Measurements from ENCODE around the gene MYCBP2. TPM values are rescaled to one million over a fixed set of nuclear protein-coding genes. Genes with fewer than 3 reads are reported as not detected.
"Not testable (repeated sequence)": the region's sequence is repeated elsewhere in the genome, so short reads cannot be mapped to it uniquely, and the experiment has no call there.

MYCBP2 gene
- total RNA-seq, 2 donors from 2014 or later, result 86.6 to 88.0 TPM

GRCh38 chr13:77329911-77330584 lies 3.2 kb upstream of the MYCBP2 start:
- no peak for DNase-seq
- H3K36me3 Mint-ChIP-seq (ENCODE audit: insufficient read depth in 2 of 2), result peaks cover 6 to 10% of the 10 kb centered on the region in 2 donors
- H3K4me1 Mint-ChIP-seq (ENCODE audit: low read depth), result peaks cover 40% of the 10 kb centered on the region
- no peaks in the 10 kb centered on the region for H3K9me3 Mint-ChIP-seq
- ATAC-seq (replicated peaks in 1 of 2), result peak; percentile 15 to 19
- peak overlapping the region; percentile 92 to 99 for H3K4me3 Mint-ChIP-seq
- H3K27me3 Mint-ChIP-seq (ENCODE audit: low read depth), result no peaks in the 10 kb centered on the region
- peak overlapping the region; percentile 93 for H3K27ac Mint-ChIP-seq

GRCh38 chr13:77329133-77329910 lies 2.4 kb upstream of the MYCBP2 start:
- Mint-ChIP-seq H3K9me3 (no peaks in the 10 kb centered on the region), H3K27ac (peak overlapping the region; percentile 93), H3K36me3 (ENCODE audit: insufficient read depth in 2 of 2) (peaks cover 6 to 10% of the 10 kb centered on the region in 2 donors), H3K27me3 (ENCODE audit: low read depth) (no peaks in the 10 kb centered on the region), H3K4me3 (peak overlapping the region; percentile 92 to 99), H3K4me1 (ENCODE audit: low read depth) (peaks cover 44% of the 10 kb centered on the region)
- ATAC-seq (replicated peaks in 1 of 2) (peak; percentile 71 to 78), DNase-seq (peak; percentile 90 to 93)

DNA sequence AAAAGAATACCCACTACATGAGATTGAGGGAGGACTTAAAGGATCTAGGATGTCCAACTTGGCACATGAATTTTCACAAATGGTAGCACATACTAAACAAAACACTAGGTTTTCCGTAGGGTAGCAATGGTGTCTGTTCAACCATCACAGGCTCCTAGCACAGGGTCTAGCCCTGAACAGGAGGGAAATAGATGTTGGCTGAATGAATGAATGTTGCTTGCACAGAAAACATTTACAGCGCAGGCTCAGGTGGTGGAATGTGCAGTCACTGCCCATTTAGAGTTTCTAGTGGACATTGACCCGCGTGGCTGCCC lies 1.9 kb upstream of the MYCBP2 start:
- H3K36me3 Mint-ChIP-seq (ENCODE audit: insufficient read depth in 2 of 2), result peaks cover 6 to 10% of the 10 kb centered on the region in 2 donors
- peak; percentile 3 to 5 for ATAC-seq (replicated peaks in 1 of 2)
- DNase-seq, result no peak
- H3K4me3 Mint-ChIP-seq, result peak overlapping the region; percentile 92 to 99
- H3K4me1 Mint-ChIP-seq (ENCODE audit: low read depth), result peaks cover 49% of the 10 kb centered on the region
- no peaks in the 10 kb centered on the region for H3K27me3 Mint-ChIP-seq (ENCODE audit: low read depth)
- H3K27ac Mint-ChIP-seq, result peak overlapping the region; percentile 93
- H3K9me3 Mint-ChIP-seq, result no peaks in the 10 kb centered on the region

DNA sequence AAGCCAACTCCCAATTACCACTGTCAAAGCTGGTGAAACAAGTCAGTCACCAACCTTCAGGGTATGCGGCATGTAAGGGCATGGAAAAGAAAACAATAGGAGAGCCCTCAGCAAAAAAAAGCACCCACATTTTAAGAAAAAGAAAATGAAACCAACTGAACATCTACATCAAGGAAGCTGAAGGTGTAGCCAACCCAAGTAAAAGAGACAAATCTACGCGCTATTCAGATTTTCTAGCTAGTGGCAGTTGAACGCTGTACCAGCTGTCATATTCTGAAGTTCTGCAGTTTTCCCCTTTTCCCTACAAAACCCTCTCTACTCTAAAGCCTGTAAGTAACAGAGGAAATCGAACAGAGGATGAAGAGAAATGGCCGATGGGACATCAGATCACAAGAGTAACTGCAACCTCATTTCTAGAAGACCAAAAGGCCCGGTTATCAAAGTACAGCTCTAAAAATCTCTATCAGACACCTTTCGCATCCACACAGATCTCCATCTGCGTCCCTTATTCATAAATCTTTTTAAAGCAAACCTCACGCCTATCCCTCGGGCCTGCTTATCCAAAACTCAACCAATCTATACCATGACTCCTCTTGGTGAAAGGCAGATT lies 1.4 kb downstream of the MYCBP2 start:
- peak overlapping the region; percentile 97 for H3K27ac Mint-ChIP-seq
- peaks cover 6 to 10% of the 10 kb centered on the region in 2 donors for H3K36me3 Mint-ChIP-seq (ENCODE audit: insufficient read depth in 2 of 2)
- H3K4me3 Mint-ChIP-seq, result peak overlapping the region; percentile 82 to 95
- H3K27me3 Mint-ChIP-seq (ENCODE audit: low read depth), result no peaks in the 10 kb centered on the region
- ATAC-seq (replicated peaks in 1 of 2) (no peak), DNase-seq (no peak)
- H3K9me3 Mint-ChIP-seq, result no peaks in the 10 kb centered on the region
- H3K4me1 Mint-ChIP-seq (ENCODE audit: low read depth), result peaks cover 72% of the 10 kb centered on the region

DNA sequence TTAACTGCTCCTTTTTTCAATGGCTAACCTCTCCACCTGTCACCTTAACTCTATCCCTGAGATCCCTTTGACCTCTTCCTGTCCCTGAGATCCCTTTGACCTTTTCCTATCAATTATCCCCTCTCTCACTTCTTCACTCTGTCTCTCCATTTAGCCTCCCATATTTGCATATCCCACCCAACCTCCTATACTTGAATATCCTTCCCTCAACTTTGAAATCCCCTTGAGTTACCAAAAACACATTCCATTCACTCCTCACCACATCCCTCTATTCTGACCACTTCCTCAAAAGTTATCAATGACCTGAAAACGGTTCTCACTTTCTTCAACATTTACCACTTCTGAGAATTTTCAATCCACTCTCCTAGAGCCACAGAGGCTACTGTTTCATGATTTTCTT lies 3.0 kb downstream of the MYCBP2 start:
- ATAC-seq (replicated peaks in 1 of 2), result no peak
- Mint-ChIP-seq H3K27ac (peak overlapping the region; percentile 67), H3K36me3 (ENCODE audit: insufficient read depth in 2 of 2) (peaks cover 5 to 10% of the 10 kb centered on the region in 2 donors), H3K4me3 (peak overlapping the region; percentile 82 to 95), H3K4me1 (ENCODE audit: low read depth) (peaks cover 77% of the 10 kb centered on the region), H3K9me3 (no peaks in the 10 kb centered on the region), H3K27me3 (ENCODE audit: low read depth) (no peaks in the 10 kb centered on the region)
- no peak for DNase-seq

- DNase-seq (no peak), ATAC-seq (replicated peaks in 1 of 2) (no peak)
- peak overlapping the region; percentile 15 for H3K27ac Mint-ChIP-seq
- no peaks in the 10 kb centered on the region for H3K9me3 Mint-ChIP-seq
- H3K27me3 Mint-ChIP-seq (ENCODE audit: low read depth), result no peaks in the 10 kb centered on the region
- no peaks in the 10 kb centered on the region for H3K36me3 Mint-ChIP-seq (ENCODE audit: insufficient read depth in 2 of 2)
- H3K4me1 Mint-ChIP-seq (ENCODE audit: low read depth), result peaks cover 88% of the 10 kb centered on the region
- H3K4me3 Mint-ChIP-seq, result no peak overlapping the region
These were observed 7.4 kb downstream of the MYCBP2 start for GRCh38 chr13:77319536-77319935.

GRCh38 chr13:77318741-77319140 lies 8.2 kb downstream of the MYCBP2 start:
- Mint-ChIP-seq H3K4me1 (ENCODE audit: low read depth) (peaks cover 88% of the 10 kb centered on the region), H3K36me3 (ENCODE audit: insufficient read depth in 2 of 2) (no peaks in the 10 kb centered on the region), H3K27ac (peak overlapping the region; percentile 13), H3K4me3 (no peak overlapping the region), H3K9me3 (no peaks in the 10 kb centered on the region), H3K27me3 (ENCODE audit: low read depth) (no peaks in the 10 kb centered on the region)
- no peak for DNase-seq
- peak; percentile 16 to 22 for ATAC-seq (replicated peaks in 1 of 2)

DNA sequence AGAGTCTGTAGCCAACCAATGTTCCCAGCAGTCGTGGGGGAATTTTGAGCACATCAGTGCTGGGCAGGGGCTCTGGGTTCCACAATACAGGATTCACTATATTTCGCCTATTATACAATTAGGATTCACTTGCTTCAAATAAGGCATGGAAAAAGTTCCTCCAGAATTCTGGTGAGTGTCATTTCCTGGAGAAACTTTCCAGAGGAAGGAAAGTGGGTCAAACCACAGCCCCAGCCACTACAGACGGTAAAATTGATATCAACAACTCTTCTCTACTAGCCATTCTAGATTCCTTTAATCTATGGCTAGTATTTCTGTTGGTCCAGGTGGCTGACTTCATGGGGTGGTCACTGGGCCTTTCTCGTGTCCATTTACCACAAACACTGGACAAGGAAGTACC lies 10.5 kb downstream of the MYCBP2 start:
- H3K36me3 Mint-ChIP-seq (ENCODE audit: insufficient read depth in 2 of 2), result no peaks in the 10 kb centered on the region
- no peaks in the 10 kb centered on the region for H3K9me3 Mint-ChIP-seq
- ATAC-seq (replicated peaks in 1 of 2) (no peak), DNase-seq (no peak)
- H3K27ac Mint-ChIP-seq, result no peak overlapping the region
- H3K4me1 Mint-ChIP-seq (ENCODE audit: low read depth), result peaks cover 83% of the 10 kb centered on the region
- no peak overlapping the region for H3K4me3 Mint-ChIP-seq
- no peaks in the 10 kb centered on the region for H3K27me3 Mint-ChIP-seq (ENCODE audit: low read depth)

- H3K27me3 Mint-ChIP-seq (ENCODE audit: low read depth); ATAC-seq (replicated peaks in 1 of 2); H3K27ac Mint-ChIP-seq; H3K9me3 Mint-ChIP-seq; DNase-seq; H3K4me3 Mint-ChIP-seq; H3K36me3 Mint-ChIP-seq (ENCODE audit: insufficient read depth in 2 of 2): not testable (repeated sequence)
- H3K4me1 Mint-ChIP-seq (ENCODE audit: low read depth), result peaks cover 85% of the 10 kb centered on the region
These were observed 11.4 kb downstream of the MYCBP2 start for GRCh38 chr13:77315509-77315908.

- no peaks in the 10 kb centered on the region for H3K36me3 Mint-ChIP-seq (ENCODE audit: insufficient read depth in 2 of 2)
- DNase-seq (no peak), ATAC-seq (replicated peaks in 1 of 2) (no peak)
- H3K9me3 Mint-ChIP-seq, result no peaks in the 10 kb centered on the region
- H3K27ac Mint-ChIP-seq, result no peak overlapping the region
- H3K27me3 Mint-ChIP-seq (ENCODE audit: low read depth), result no peaks in the 10 kb centered on the region
- H3K4me1 Mint-ChIP-seq (ENCODE audit: low read depth), result peaks cover 85% of the 10 kb centered on the region
- peak overlapping the region; percentile 7 to 59 for H3K4me3 Mint-ChIP-seq
These were observed 13.0 kb downstream of the MYCBP2 start for GRCh38 chr13:77313923-77314322.

- H3K4me3 Mint-ChIP-seq, result peak overlapping the region in 1 of 2 donors; percentile 6
- peak overlapping the region; percentile 39 for H3K27ac Mint-ChIP-seq
- ATAC-seq (replicated peaks in 1 of 2) (no peak), DNase-seq (no peak)
- no peaks in the 10 kb centered on the region for H3K9me3 Mint-ChIP-seq
- peaks cover 0 to 3% of the 10 kb centered on the region in 2 donors for H3K36me3 Mint-ChIP-seq (ENCODE audit: insufficient read depth in 2 of 2)
- H3K27me3 Mint-ChIP-seq (ENCODE audit: low read depth), result no peaks in the 10 kb centered on the region
- peaks cover 89% of the 10 kb centered on the region for H3K4me1 Mint-ChIP-seq (ENCODE audit: low read depth)
These were observed 14.6 kb downstream of the MYCBP2 start for GRCh38 chr13:77312311-77312710.

GRCh38 chr13:77310579-77311279 lies 16.2 kb downstream of the MYCBP2 start:
- Mint-ChIP-seq H3K4me1 (ENCODE audit: low read depth) (peaks cover 86% of the 10 kb centered on the region), H3K9me3 (no peaks in the 10 kb centered on the region), H3K36me3 (ENCODE audit: insufficient read depth in 2 of 2) (peaks cover 0 to 3% of the 10 kb centered on the region in 2 donors), H3K4me3 (peak overlapping the region; percentile 1 to 12), H3K27ac (peak overlapping the region; percentile 21), H3K27me3 (ENCODE audit: low read depth) (no peaks in the 10 kb centered on the region)
- DNase-seq (no peak), ATAC-seq (replicated peaks in 1 of 2) (no peak)

DNA sequence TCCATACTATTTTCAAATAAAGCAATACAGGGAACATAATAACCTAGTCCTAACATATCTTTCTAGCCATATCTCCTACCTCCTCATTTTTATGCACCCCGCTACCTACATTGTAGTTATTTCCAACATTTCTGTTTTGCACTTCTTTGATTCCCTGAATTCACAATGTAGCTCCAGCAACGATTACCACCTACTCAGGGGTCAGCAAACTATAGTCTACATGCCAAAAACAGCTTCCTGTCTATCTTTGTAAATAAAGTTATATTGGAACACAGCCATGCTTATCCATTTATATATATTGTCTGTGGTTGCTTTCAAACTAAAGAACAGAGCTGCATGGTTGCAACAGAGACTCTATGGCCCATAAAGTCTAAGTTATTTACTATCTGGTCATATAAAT lies 16.7 kb downstream of the MYCBP2 start:
- H3K27me3 Mint-ChIP-seq (ENCODE audit: low read depth), result no peaks in the 10 kb centered on the region
- DNase-seq, result no peak
- H3K27ac Mint-ChIP-seq, result no peak overlapping the region
- no peaks in the 10 kb centered on the region for H3K9me3 Mint-ChIP-seq
- peak overlapping the region in 1 of 2 donors; percentile 3 for H3K4me3 Mint-ChIP-seq
- peaks cover 0 to 3% of the 10 kb centered on the region in 2 donors for H3K36me3 Mint-ChIP-seq (ENCODE audit: insufficient read depth in 2 of 2)
- H3K4me1 Mint-ChIP-seq (ENCODE audit: low read depth), result peaks cover 89% of the 10 kb centered on the region
- ATAC-seq (replicated peaks in 1 of 2), result no peak
